GM12878 (cell line): ENCODE data around the gene PDE3B. TPM values are rescaled to one million over a fixed set of nuclear protein-coding genes. Genes with fewer than 3 reads are reported as not detected.

ENCODE experiments used
- ATAC-seq: fragments of 200-7000 bp; cut with Tn5 transposase; 3 replicates; pipeline ENCODE4 v1.9.1; 2020; ENCODE audit warnings: mild to moderate bottlenecking, moderate library complexity
- BruUV-seq: library from RNA; stranded (reverse); fragments of 400-500 nt; replicated peaks from 2 replicates; lab custom pipeline; 2021; lab: Mats Ljungman, UMichigan
- CTCF ChIA-PET: fragments of 300-600 bp; sonication (Branson Sonifier 250); formaldehyde crosslinking; extraction: SDS; loops from one replicate; lab custom pipeline; 2021; ENCODE audit warnings: inconsistent platforms; lab: Yijun Ruan, JAX
- POLR2A ChIA-PET: fragments of 350-600 bp; formaldehyde crosslinking; extraction: SDS; loops from one replicate; lab custom pipeline; 2021; ENCODE audit warnings: inconsistent platforms; lab: Charles Lee
- RAD21 ChIA-PET: fragments of 300-600 bp; sonication (Branson Sonifier 250); formaldehyde crosslinking; loops from one replicate; lab custom pipeline; 2023; ENCODE audit warnings: antibody characterized with exemption; ENCODE audit not compliant: unreplicated experiment; lab: Charles Lee
- SMC1A ChIA-PET: fragments of 300-600 bp; sonication (Branson Sonifier 250); formaldehyde crosslinking; loops from one replicate; lab custom pipeline; 2023; ENCODE audit not compliant: unreplicated experiment, uncharacterized antibody; lab: Charles Lee
- DNase-seq: peaks from one replicate; pipeline ENCODE4 v3.0.0-alpha.2; 2011; ENCODE audit warnings: low read depth, low spot score
- FAIRE-seq: peaks from 3 replicates; lab custom pipeline; 2011; peaks lifted over from hg19 to GRCh38; lab: Jason Lieb, UNC
- H2AFZ ChIP-seq: 2 replicates; pipeline ENCODE4 v1.6.0; 2011; ENCODE audit warnings: low read depth, low read length, control low read depth; ENCODE audit not compliant: control insufficient read depth
- H3K27ac ChIP-seq: 2 replicates; pipeline ENCODE4 v1.5.1; 2011; ENCODE audit warnings: control low read depth; ENCODE audit not compliant: control insufficient read depth, insufficient read depth
- H3K27me3 ChIP-seq, 2 experiments: replicated peaks in 1 of 2; 2 replicates each; pipeline versions ENCODE4 v1.6.0 to v1.6.1; 2011; ENCODE audit warnings: low read length in 1 of 2; ENCODE audit not compliant: control insufficient read depth in 2 of 2, insufficient read depth in 2 of 2
- H3K36me3 ChIP-seq, 2 experiments: 2 replicates each; pipeline ENCODE4 v1.5.1; 2011; ENCODE audit warnings: low read length in 1 of 2; ENCODE audit not compliant: control insufficient read depth in 2 of 2, insufficient read depth in 2 of 2
- H3K4me1 ChIP-seq: 2 replicates; pipeline ENCODE4 v1.6.1; 2011; ENCODE audit warnings: mild to moderate bottlenecking, low read length, moderate library complexity, mixed read lengths; ENCODE audit not compliant: control insufficient read depth, insufficient read depth
- H3K4me2 ChIP-seq: 2 replicates; pipeline ENCODE4 v1.6.0; 2011; ENCODE audit warnings: control low read depth; ENCODE audit not compliant: control insufficient read depth, insufficient read depth
- H3K4me3 ChIP-seq: fragments of 200-600 bp; sonication (generic); 2 replicates; pipeline ENCODE4 v1.5.1; 2016
- H3K79me2 ChIP-seq: 2 replicates; pipeline ENCODE4 v1.6.0; 2011; ENCODE audit warnings: low read length; ENCODE audit not compliant: control insufficient read depth, insufficient read depth
- H3K9ac ChIP-seq: 2 replicates; pipeline ENCODE4 v1.8.0; 2011; ENCODE audit warnings: low read length, control low read depth, mixed read lengths; ENCODE audit not compliant: control insufficient read depth, insufficient read depth
- H3K9me3 ChIP-seq: replicated peaks from 3 replicates; pipeline ENCODE4 v1.5.1; 2011; ENCODE audit warnings: mild to moderate bottlenecking, low read length; ENCODE audit not compliant: control insufficient read depth, insufficient read depth
- H4K20me1 ChIP-seq: 2 replicates; pipeline ENCODE4 v1.6.0; 2011; ENCODE audit not compliant: control insufficient read depth, insufficient read depth
- BCL11A ChIP-seq: IDR thresholded peaks from 2 replicates; pipeline ENCODE4 v1.6.1; 2011; ENCODE audit warnings: low read depth, low read length
- CREB1 ChIP-seq: IDR thresholded peaks from 2 replicates; pipeline ENCODE4 v1.6.1; 2012; ENCODE audit warnings: low read depth, mild to moderate bottlenecking, inconsistent platforms
- EGR1 ChIP-seq, 2 experiments: IDR thresholded peaks; 1 replicate in 1 of 2; 2 replicates in 1 of 2; pipeline ENCODE4 v1.6.1; 2011 to 2012; ENCODE audit warnings: low read depth in 2 of 2, low read length in 2 of 2, borderline replicate concordance in 1 of 2, mild to moderate bottlenecking in 1 of 2, moderate library complexity in 1 of 2
- FOXK2 ChIP-seq: fragments of 450-650 bp; IDR thresholded peaks from 2 replicates; pipeline ENCODE4 v1.6.1; 2017; ENCODE audit warnings: mild to moderate bottlenecking, moderate library complexity
- HDAC2 ChIP-seq: fragments of 200-600 bp; sonication (generic); IDR thresholded peaks from 2 replicates; pipeline ENCODE4 v1.6.1; 2017
- JUND ChIP-seq: IDR thresholded peaks from 2 replicates; pipeline ENCODE4 v1.6.1; 2012; ENCODE audit warnings: low read depth, mild to moderate bottlenecking, low read length, improper control_type of control experiment, moderate library complexity
- KDM1A ChIP-seq: fragments of 200-600 bp; sonication (generic); IDR thresholded peaks from 2 replicates; pipeline ENCODE4 v1.6.1; 2016; ENCODE audit warnings: borderline replicate concordance
- KLF5 ChIP-seq: fragments of 450-650 bp; IDR thresholded peaks from 2 replicates; pipeline ENCODE4 v1.6.1; 2014; ENCODE audit warnings: mild to moderate bottlenecking; ENCODE audit not compliant: partially characterized antibody
- PAX8 ChIP-seq: fragments of 450-650 bp; IDR thresholded peaks from 2 replicates; pipeline ENCODE4 v1.6.1; 2017; ENCODE audit warnings: mild to moderate bottlenecking, moderate library complexity
- POU2F2 ChIP-seq: IDR thresholded peaks from 3 replicates; pipeline ENCODE4 v1.6.1; 2011; ENCODE audit warnings: low read depth, mild to moderate bottlenecking, low read length, borderline replicate concordance
- RAD21 ChIP-seq: IDR thresholded peaks from 2 replicates; pipeline ENCODE4 v1.6.1; 2011; ENCODE audit warnings: mild to moderate bottlenecking, low read depth, low read length, moderate library complexity; ENCODE audit not compliant: insufficient read depth
- RELA ChIP-seq: fragments of 450-650 bp; IDR thresholded peaks from 2 replicates; pipeline ENCODE4 v1.8.0; 2014; ENCODE audit warnings: borderline replicate concordance; ENCODE audit not compliant: partially characterized antibody
- SMAD1 ChIP-seq: fragments of 450-650 bp; IDR thresholded peaks from 2 replicates; pipeline ENCODE4 v1.6.1; 2018; ENCODE audit warnings: mild to moderate bottlenecking, low read depth; ENCODE audit not compliant: partially characterized antibody
- STAT3 ChIP-seq: IDR thresholded peaks from 2 replicates; pipeline ENCODE4 v1.6.1; 2011; ENCODE audit warnings: low read depth, low read length, improper control_type of control experiment
- TBL1XR1 ChIP-seq: IDR thresholded peaks from 2 replicates; pipeline ENCODE4 v1.6.1; 2012; ENCODE audit warnings: low read depth, low read length, improper control_type of control experiment
- WRNIP1 ChIP-seq: IDR thresholded peaks from 2 replicates; pipeline ENCODE4 v1.6.1; 2011; ENCODE audit warnings: low read depth, low read length, improper control_type of control experiment, borderline replicate concordance
- ZNF217 ChIP-seq: fragments of 450-650 bp; IDR thresholded peaks from 2 replicates; pipeline ENCODE4 v1.6.1; 2017; ENCODE audit warnings: antibody characterized with exemption, mild to moderate bottlenecking
- ZNF24 ChIP-seq: fragments of 450-650 bp; IDR thresholded peaks from 2 replicates; pipeline ENCODE4 v1.6.1; 2017; ENCODE audit warnings: antibody characterized with exemption, mild to moderate bottlenecking
- ZNF622 ChIP-seq: fragments of 450-650 bp; IDR thresholded peaks from 2 replicates; pipeline ENCODE4 v1.6.1; 2017; ENCODE audit warnings: mild to moderate bottlenecking, inconsistent platforms
- WGBS: methylation state at CpG from one replicate; pipeline ENCODE4 v1.1.6; 2016; ENCODE audit warnings: low lambda C conversion rate; ENCODE audit not compliant: insufficient replicate concordance, insufficient coverage; ENCODE audit errors: missing lambda C conversion rate; 5-methylcytosine and 5-hydroxymethylcytosine counted together
- in situ Hi-C: fragments of 300-500 bp; cut with MboI; formaldehyde crosslinking; loops from 9 replicates; pipeline ENCODE4 v1.14.3; 2018; ENCODE audit warnings: mixed read lengths
- intact Hi-C: fragments of 100-400 bp; cut with micrococcal nuclease; formaldehyde crosslinking; loops from one replicate; pipeline ENCODE4 v1.14.2; 2022; ENCODE audit not compliant: unreplicated experiment
- polyA plus RNA-seq, 11 experiments: library from polyadenylated mRNA; depleted of rRNA in 4 of 11; unstranded in 6 of 11; stranded (reverse) in 5 of 11; fragments of >200 nt; fragmentation: Nextera tagmentation in 4 of 11; fragmentation: Illumina TruSeq in 1 of 11; extraction: Ambion mirVana in 4 of 11; extraction: Trizol in 1 of 11; gene quantifications; 1 replicate in 1 of 11; 2 replicates in 10 of 11; pipeline versions ENCODE4 v1.2.1 to v1.2.3, GENCODE V29; 2011 to 2016; ENCODE audit warnings: inconsistent platforms in 2 of 11, missing spikeins in 2 of 11, low read depth in 1 of 11
- total RNA-seq, 4 experiments: library from RNA; depleted of rRNA in 3 of 4; stranded (reverse); fragments of >200 nt in 3 of 4; fragmentation: Illumina TruSeq in 1 of 4; extraction: Trizol in 1 of 4; gene quantifications; 2 replicates each; pipeline versions ENCODE4 v1.2.1 to v1.2.3, GENCODE V29; 2013 to 2021
- TF ChIP-seq, protein P1 (sequence below): fragments of 450-650 bp; formaldehyde crosslinking; IDR thresholded peaks from 2 replicates; pipeline ENCODE4 v1.4.0; 2020; ENCODE audit warnings: mild to moderate bottlenecking, moderate library complexity
- TF ChIP-seq, protein P2 (sequence below): IDR thresholded peaks from 2 replicates; pipeline ENCODE4 v1.6.1; 2012; ENCODE audit warnings: low read depth, low read length, improper control_type of control experiment

PDE3B gene
- total and polyA plus RNA-seq, 10 of the 15 experiments (the other 5 are each of a cell fraction or from before 2014, with no cell fraction given) = 0.04 to 3.1 (median 1.9) TPM

DNA sequence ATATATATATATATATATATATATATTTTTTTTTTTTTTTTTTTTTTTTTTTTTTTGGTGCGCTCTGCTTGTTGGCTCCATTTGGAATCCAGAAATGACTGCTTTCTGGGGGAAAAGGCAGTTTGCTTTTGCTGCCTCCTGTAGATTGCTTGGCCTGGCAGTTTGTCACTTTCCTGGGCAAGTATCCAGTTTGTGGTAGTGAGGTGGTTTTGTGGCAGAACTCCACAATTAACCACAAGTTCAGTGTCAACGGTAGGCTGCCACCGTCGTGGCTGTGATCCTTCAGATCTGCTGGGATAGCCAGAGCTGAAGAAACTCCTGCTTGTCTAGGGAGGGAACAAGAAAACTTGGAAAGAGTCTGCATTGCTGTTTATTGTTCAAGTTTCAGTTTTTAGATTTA is 5.0 kb upstream of the PDE3B start (continued):
- TF ChIP-seq, protein P1, sequence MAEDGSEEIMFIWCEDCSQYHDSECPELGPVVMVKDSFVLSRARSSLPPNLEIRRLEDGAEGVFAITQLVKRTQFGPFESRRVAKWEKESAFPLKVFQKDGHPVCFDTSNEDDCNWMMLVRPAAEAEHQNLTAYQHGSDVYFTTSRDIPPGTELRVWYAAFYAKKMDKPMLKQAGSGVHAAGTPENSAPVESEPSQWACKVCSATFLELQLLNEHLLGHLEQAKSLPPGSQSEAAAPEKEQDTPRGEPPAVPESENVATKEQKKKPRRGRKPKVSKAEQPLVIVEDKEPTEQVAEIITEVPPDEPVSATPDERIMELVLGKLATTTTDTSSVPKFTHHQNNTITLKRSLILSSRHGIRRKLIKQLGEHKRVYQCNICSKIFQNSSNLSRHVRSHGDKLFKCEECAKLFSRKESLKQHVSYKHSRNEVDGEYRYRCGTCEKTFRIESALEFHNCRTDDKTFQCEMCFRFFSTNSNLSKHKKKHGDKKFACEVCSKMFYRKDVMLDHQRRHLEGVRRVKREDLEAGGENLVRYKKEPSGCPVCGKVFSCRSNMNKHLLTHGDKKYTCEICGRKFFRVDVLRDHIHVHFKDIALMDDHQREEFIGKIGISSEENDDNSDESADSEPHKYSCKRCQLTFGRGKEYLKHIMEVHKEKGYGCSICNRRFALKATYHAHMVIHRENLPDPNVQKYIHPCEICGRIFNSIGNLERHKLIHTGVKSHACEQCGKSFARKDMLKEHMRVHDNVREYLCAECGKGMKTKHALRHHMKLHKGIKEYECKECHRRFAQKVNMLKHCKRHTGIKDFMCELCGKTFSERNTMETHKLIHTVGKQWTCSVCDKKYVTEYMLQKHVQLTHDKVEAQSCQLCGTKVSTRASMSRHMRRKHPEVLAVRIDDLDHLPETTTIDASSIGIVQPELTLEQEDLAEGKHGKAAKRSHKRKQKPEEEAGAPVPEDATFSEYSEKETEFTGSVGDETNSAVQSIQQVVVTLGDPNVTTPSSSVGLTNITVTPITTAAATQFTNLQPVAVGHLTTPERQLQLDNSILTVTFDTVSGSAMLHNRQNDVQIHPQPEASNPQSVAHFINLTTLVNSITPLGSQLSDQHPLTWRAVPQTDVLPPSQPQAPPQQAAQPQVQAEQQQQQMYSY (CRISPR knock-in tag) = no peak
- TF ChIP-seq TBL1XR1 (no peak), KLF5 (no peak), RAD21 (no peak), EGR1 (IDR thresholded peaks at IDR 0.05; ENCODE audit: borderline replicate concordance in 1 of 2, low read depth in 2 of 2, low read length in 2 of 2) (no peak)

DNA sequence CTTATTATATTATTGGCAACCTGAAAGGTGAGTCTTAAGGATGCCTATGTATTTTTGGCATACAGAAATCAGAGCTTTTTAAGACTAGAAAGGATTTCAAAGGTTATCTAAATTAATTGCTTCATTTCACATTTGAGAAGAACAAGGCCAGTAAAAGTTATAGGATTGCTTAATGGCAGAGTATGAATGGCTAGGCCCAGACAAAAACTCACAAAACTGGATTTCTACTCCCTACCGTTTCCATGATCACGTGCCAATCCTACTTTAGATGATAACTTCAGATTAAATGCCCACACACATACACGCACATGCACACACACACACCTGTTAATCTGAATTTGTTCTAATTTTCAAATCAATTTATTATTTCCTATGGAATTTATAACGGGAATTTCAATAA is 1.8 kb upstream of the PDE3B start:
- intact Hi-C loops = loop anchor here (5.0 kb wide), 1 partner anchor 660 kb away; no protein-coding TSS in a partner anchor
- no peaks in the 10 kb centered on the region for H3K79me2 ChIP-seq
- H2AFZ ChIP-seq = no peak overlapping the region
- no peaks in the 10 kb centered on the region for H3K9me3 ChIP-seq
- peaks cover 1 to 6% of the 10 kb centered on the region in 2 experiments; a peak in 3 of 4 replicates for H3K27me3 ChIP-seq
- no peaks in the 10 kb centered on the region for H3K4me1 ChIP-seq
- H3K4me3 ChIP-seq = no peak overlapping the region
- H3K36me3 ChIP-seq = no peaks in the 10 kb centered on the region
- no peaks in the 10 kb centered on the region for H4K20me1 ChIP-seq
- ChIA-PET POLR2A (no interaction called here), CTCF (no interaction called here), SMC1A (no interaction called here), RAD21 (no interaction called here)
- no peak overlapping the region for H3K27ac ChIP-seq
- no peak for ATAC-seq
- BruUV-seq = no TSS peak
- 66% methylated on average over 4 of the region's 4 CpGs for WGBS
- FAIRE-seq = no peak
- no peak overlapping the region for H3K9ac ChIP-seq
- TF ChIP-seq PAX8 (no peak), FOXK2 (no peak), JUND (no peak), CREB1 (no peak), POU2F2 (no peak), RELA (no peak), ZNF217 (no peak), TBL1XR1 (no peak), KDM1A (no peak), ZNF622 (no peak), BCL11A (no peak), WRNIP1 (no peak), SMAD1 (no peak), ZNF24 (no peak), STAT3 (no peak), HDAC2 (no peak)
- TF ChIP-seq, protein P2, sequence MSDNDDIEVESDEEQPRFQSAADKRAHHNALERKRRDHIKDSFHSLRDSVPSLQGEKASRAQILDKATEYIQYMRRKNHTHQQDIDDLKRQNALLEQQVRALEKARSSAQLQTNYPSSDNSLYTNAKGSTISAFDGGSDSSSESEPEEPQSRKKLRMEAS = no peak
- in situ Hi-C loops = no loop called here
- DNase-seq = no peak
- H3K4me2 ChIP-seq = no peak overlapping the region
